GM10266 (cell line): ENCODE data around the gene PRKCA.
"Not testable (repeated sequence)": the region's sequence is repeated elsewhere in the genome, so short reads cannot be mapped to it uniquely, and the experiment has no call there.

ENCODE experiments used
- DNase-seq: peaks from one replicate; pipeline ENCODE4 v3.0.0; 2012; ENCODE audit errors: extremely low spot score
- TF ChIP-seq, protein P1 (sequence below): IDR thresholded peaks from 2 replicates; pipeline ENCODE4 v1.5.1; 2012; ENCODE audit warnings: mild to moderate bottlenecking, low read depth; ENCODE audit not compliant: control insufficient read depth, insufficient read depth; ENCODE audit errors: missing control alignments

PRKCA gene

DNA sequence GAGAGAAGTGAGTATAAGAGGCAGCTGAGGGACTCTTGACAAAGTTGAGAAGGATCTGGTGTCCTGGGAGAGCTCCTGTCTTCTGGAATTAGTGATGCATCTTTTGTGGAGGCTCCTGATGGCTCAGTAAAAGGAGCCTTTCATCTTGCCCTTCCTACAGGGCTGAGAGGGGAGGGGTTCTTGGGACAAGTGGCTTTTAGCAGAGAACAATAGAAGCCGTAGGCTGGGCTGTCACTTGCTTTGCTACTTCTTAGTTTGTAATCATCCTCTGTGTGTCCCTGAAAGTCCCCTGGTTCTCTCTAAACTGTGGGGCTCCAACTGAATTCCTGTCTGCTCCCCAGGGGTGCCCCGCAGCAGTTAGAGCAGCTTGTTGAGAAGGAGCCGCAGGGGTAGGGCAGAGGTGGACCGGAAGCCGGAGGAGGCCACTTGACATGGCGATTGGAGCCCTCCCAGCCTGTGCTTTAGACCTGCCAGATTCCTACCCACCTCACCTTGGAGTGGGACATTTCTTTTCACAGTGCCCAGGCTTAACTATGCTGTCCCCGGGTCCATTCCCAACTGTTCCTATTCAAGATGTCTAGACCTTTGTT lies 85.1 kb downstream of the PRKCA start:
- DNase-seq = no peak

DNA sequence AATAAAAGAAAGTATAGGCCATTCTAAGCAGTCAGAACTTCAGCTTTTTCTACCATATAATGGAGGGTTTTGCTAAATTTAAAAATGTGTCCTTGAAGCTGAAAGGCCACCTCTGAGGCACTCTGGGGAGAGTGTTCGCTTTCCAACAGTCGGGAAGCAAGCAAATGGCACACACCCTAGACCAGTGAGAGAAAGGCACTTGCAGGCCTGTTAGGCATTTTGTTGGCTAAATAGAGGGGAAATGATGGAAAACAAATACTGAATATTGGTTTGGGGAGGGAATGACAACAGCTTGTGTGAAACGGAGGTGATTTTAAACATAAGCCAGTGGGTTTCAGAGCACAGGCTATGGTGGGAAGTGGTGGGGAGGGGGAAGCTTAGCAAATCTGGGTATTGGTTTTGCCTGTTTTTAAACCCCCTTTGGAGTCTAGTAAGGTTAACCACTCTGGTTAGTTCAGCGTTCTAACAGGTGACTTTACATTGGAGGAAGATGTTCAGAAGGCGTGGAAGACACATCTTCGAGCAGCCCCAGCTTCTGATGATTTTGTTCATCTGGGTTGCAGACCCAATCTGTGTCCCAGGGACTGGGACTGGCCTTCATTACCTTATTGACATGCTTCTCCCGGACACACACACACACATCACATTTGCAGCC lies 90.5 kb downstream of the PRKCA start:
- TF ChIP-seq, protein P1, sequence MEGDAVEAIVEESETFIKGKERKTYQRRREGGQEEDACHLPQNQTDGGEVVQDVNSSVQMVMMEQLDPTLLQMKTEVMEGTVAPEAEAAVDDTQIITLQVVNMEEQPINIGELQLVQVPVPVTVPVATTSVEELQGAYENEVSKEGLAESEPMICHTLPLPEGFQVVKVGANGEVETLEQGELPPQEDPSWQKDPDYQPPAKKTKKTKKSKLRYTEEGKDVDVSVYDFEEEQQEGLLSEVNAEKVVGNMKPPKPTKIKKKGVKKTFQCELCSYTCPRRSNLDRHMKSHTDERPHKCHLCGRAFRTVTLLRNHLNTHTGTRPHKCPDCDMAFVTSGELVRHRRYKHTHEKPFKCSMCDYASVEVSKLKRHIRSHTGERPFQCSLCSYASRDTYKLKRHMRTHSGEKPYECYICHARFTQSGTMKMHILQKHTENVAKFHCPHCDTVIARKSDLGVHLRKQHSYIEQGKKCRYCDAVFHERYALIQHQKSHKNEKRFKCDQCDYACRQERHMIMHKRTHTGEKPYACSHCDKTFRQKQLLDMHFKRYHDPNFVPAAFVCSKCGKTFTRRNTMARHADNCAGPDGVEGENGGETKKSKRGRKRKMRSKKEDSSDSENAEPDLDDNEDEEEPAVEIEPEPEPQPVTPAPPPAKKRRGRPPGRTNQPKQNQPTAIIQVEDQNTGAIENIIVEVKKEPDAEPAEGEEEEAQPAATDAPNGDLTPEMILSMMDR = no peak
- DNase-seq = no peak

More for the DNA sequence above, 85.1 kb downstream of the PRKCA start:
- TF ChIP-seq, protein P1 = no peak

DNA sequence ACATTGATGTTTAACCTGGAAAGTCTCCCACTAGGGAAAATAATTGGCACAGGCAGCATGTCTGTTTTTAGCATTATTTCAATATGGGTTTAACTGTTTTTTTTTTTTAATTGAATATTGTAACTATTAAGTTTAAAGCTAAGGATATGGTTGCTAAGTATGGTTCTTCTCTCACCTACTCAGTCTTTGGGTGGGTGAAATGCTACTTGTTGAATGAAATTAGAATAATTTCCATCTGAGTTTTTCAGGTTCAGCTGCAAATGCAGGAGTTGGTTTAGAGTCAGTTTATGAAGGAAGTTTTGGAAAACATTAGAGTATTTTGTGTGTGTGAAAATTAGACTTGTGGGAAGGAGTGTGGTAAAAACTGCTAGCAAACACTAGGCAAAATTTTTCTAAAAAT lies 93.5 kb downstream of the PRKCA start:
- no peak for DNase-seq
- TF ChIP-seq, protein P1 = no peak

DNA sequence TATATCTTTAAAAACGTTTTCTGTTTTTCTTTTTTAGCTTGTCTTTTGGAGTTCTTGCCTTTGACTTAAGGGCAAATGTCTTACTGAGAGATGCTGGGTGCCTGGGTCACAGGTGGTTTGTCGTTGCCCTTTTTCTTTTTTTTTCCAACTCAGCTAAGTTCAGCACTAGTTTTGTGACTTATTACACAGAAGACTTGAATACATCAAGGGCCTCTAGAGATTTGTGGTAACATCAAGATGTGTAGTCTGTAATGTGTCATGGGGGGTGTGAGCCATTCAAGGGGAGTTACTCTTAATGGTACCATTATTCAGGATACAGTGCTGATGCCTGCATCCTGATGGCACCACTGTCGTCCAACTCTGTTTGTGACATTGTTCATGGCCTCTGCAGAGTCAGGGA lies 95.1 kb downstream of the PRKCA start:
- TF ChIP-seq, protein P1 = no peak
- DNase-seq = no peak

DNA sequence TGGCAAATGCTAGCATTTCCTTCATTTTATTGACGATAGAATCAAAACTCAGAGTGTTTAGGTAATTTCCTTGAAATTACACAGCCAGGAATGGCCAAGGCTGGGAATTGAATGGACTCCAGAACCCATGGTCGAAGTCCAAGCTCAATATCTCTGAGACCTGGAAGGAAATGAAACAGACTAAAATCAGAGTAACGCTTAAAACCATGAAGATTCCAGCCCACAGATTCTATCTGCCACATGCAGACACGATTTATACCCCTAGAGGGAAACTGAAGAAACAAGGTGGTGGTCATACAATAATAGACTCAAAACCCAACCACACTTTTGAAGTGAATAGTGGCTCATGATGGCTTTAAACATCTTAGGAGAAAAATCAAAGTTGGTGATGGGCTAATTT lies 95.6 kb downstream of the PRKCA start:
- TF ChIP-seq, protein P1 = no peak
- DNase-seq = no peak

DNA sequence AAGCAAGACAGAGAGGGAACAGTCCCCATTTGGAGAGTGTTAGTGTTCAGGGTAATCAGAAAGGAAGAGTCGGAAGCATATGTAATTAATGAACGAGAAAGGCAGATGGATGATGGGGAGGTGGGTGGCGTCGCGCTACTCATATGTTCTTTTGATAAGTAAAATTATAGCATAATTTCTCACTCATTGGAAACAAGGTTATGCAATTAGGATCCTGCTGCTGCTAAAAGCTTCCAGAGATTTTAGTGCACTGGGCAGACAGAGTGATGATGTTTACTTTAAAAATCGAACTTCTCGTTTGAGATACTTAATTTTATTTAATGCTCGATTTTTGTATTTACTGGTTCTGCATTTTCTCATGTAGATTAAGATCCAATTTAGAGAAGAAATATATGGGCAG lies 96.2 kb downstream of the PRKCA start:
- TF ChIP-seq, protein P1 = no peak
- no peak for DNase-seq

DNA sequence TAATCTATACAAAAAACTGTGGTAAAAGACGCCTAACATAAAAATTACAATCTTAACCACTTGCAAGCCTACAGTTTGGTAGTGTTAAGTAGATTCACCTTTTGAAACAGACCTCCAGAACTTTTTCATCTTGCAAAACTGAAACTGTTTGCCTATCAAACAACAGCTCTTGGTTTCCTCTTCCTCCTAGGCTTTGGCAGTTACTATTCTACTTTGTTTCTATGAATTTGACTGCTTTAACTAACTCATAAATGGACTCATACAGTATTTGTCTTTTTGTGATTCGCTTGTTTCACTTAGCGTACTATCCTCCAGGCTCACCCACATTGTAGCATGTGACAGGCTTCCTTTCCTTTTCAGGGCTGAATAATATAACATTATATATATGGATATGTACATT lies 97.0 kb downstream of the PRKCA start:
- no peak for DNase-seq
- TF ChIP-seq, protein P1 = no peak

DNA sequence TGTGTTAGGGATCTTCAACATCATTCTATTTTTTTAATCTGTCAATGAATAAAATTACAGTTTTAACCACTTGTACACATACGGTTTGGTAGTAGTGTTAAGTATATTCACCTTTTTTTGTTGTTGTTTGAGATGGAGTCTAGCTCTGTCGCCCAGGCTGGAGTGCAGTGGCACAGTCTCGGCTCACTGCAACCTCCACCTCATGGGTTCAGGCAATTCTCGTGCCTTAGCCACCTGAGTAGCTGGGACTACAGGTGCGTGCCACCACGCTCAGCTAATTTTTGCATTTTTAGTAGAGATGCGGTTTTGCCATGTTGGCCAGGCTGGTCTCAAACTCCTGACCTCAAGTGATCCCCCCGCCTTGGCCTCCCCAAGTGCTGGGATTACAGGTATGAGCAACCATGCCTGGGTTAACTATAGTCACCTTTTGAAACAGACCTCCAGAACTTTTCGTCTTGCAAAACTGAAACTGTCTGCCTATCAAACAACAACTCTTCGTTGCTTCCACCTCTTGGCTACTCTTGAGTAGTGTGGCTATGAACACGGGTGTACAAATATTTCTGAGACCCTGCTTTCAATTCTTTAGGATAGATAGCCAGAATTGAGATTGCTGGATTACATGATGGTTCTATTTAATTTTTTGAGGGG lies 97.8 kb downstream of the PRKCA start:
- not testable (repeated sequence) for DNase-seq
